ENCODE results near the gene TOMM5.

- TF ChIP-seq CTCF (conservative IDR thresholded peaks at IDR 0.05) (no peak), ZFX (IDR thresholded peaks at IDR 0.05) (peak; percentile 76)
These were observed at the start of gene TOMM5 for GRCh38 chr9:37592108-37592951.
